Esophagus muscularis mucosa (tissue), 4 donors: ENCODE data around the gene CNKSR2.

Source experiments
- CTCF ChIP-seq, 3 experiments: fragments of 200-600 bp in 2 of 3; fragments of 450-650 bp in 1 of 3; sonication (generic) in 2 of 3; IDR thresholded peaks; one replicate each; pipeline ENCODE4 v1.5.1; 2017 to 2019; ENCODE audit warnings: antibody characterized with exemption in 3 of 3, mild to moderate bottlenecking in 2 of 3, moderate library complexity in 1 of 3
- EP300 ChIP-seq: sonication (generic); formaldehyde crosslinking; IDR thresholded peaks from one replicate; pipeline ENCODE4 v1.6.1; 2017; ENCODE audit warnings: antibody characterized with exemption
- POLR2A ChIP-seq: fragments of 450-650 bp; IDR thresholded peaks from one replicate; pipeline ENCODE4 v1.6.1; 2017; ENCODE audit warnings: antibody characterized with exemption, moderate library complexity, mild to moderate bottlenecking, low read depth
- POLR2AphosphoS5 ChIP-seq, 2 donors: sonication (generic); formaldehyde crosslinking; IDR thresholded peaks; one replicate each; pipeline ENCODE4 v1.6.1; 2017; ENCODE audit warnings: antibody characterized with exemption in 2 of 2

GRCh38 chrX:21700275-21700674, 326.1 kb downstream of the CNKSR2 start:
- TF ChIP-seq CTCF (IDR thresholded peaks at IDR 0.05) (no peak), POLR2A (no peak), POLR2AphosphoS5 (IDR thresholded peaks at IDR 0.05) (no peak), EP300 (no peak)
